Esophagus (tissue), 2 donors: ENCODE results near the gene SIX1. TPM values are rescaled to one million over a fixed set of nuclear protein-coding genes. Genes with fewer than 3 reads are reported as not detected.

Source experiments
- H3K27ac ChIP-seq, 2 donors: one replicate each; pipeline ENCODE4 v1.5.1; 2013; ENCODE audit warnings: low read depth in 2 of 2, mild to moderate bottlenecking in 2 of 2, inconsistent platforms in 1 of 2, low read length in 1 of 2, moderate library complexity in 1 of 2
- H3K27me3 ChIP-seq, 2 donors: one replicate each; pipeline ENCODE4 v1.6.1; 2013; ENCODE audit warnings: low read length in 2 of 2, control low read depth in 1 of 2, mild to moderate bottlenecking in 1 of 2; ENCODE audit not compliant: insufficient read depth in 2 of 2, control insufficient read depth in 1 of 2
- H3K36me3 ChIP-seq, 2 donors: one replicate each; pipeline ENCODE4 v1.6.1; 2013; ENCODE audit warnings: low read length in 1 of 2; ENCODE audit not compliant: control insufficient read depth in 2 of 2, insufficient read depth in 2 of 2
- H3K4me1 ChIP-seq, 2 donors: one replicate each; pipeline ENCODE4 v1.6.1; 2013; ENCODE audit warnings: low read length in 1 of 2; ENCODE audit not compliant: control insufficient read depth in 2 of 2, insufficient read depth in 2 of 2
- H3K4me3 ChIP-seq, 2 donors: one replicate each; pipeline ENCODE4 v1.5.1; 2013; ENCODE audit warnings: low read length in 2 of 2, mild to moderate bottlenecking in 2 of 2, low read depth in 1 of 2, moderate library complexity in 1 of 2
- H3K9me3 ChIP-seq, 2 donors: one replicate each; pipeline ENCODE4 v1.6.1; 2013; ENCODE audit warnings: mild to moderate bottlenecking in 2 of 2, low read depth in 1 of 2, low read length in 1 of 2, moderate library complexity in 1 of 2; ENCODE audit not compliant: control insufficient read depth in 2 of 2, insufficient read depth in 1 of 2
- WGBS, 2 donors: extraction: QIAGEN DNeasy Blood & Tissue Kit; methylation state at CpG; one replicate each; pipeline ENCODE4 v1.1.7; 2013; 5-methylcytosine and 5-hydroxymethylcytosine counted together
- polyA plus RNA-seq, 2 donors: library from polyadenylated mRNA; stranded (reverse); fragments of 200-250 nt; gene quantifications; one replicate each; pipeline ENCODE4 v1.2.3, GENCODE V29; 2013
- donor health status: healthy with polysubstance abuse.
- donor health status: Bipolar disorder and iron deficiency.

Gene SIX1
- under 1 TPM in 1 of 2 donors, not detected in 1; 0.04 TPM for polyA plus RNA-seq

GRCh38 chr14:60648934-60649874 lies at the start of gene SIX1:
Gene SIX1, minus strand, starts transcription at chr14:60649477. Its CDS starts 288 bp downstream, at chr14:60649189.
- peaks cover 0 to 3% of the 10 kb centered on the region in 2 donors for H3K9me3 ChIP-seq
- 2% methylated on average over 79 of the region's 79 CpGs for WGBS, 2 donors
- peaks cover 1 to 63% of the 10 kb centered on the region in 2 donors for H3K27me3 ChIP-seq
- peaks cover 5 to 15% of the 10 kb centered on the region in 2 donors for H3K4me1 ChIP-seq
- no peaks in the 10 kb centered on the region for H3K36me3 ChIP-seq
- no peak within 1 kb of the TSS for H3K27ac ChIP-seq
- H3K4me3 ChIP-seq, result peak within 1 kb of the TSS; percentile 50 to 54

DNA sequence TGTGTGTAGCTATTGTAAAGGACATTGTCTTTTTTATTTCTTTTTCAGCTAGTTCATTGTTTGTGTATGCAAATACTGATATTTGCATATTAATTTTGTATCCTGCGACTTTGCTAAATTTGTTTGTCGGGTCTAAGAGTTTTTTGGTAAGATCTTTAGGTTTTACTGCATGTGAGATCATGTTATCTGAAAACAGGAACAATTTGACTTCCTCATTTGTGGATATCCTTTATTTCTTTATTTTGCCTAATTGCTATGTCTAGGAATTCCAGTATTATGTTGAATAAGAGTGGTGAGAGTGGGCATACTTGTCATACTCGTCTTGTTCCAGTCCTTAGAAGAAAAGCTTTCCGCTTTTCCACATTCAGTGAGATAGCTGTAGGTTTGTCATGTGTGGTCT lies 46.0 kb upstream of the SIX1 start:
- 78 to 83% methylated on average over 4 of the region's 4 CpGs for WGBS, 2 donors
- Histone ChIP-seq H3K36me3 (no peaks in the 10 kb centered on the region), H3K27ac (no peak overlapping the region), H3K4me3 (no peak overlapping the region), H3K27me3 (no peaks in the 10 kb centered on the region), H3K4me1 (no peaks in the 10 kb centered on the region), H3K9me3 (no peaks in the 10 kb centered on the region)

- Histone ChIP-seq H3K4me1 (no peaks in the 10 kb centered on the region), H3K4me3 (no peak overlapping the region), H3K27ac (no peak overlapping the region), H3K9me3 (no peaks in the 10 kb centered on the region), H3K27me3 (no peaks in the 10 kb centered on the region), H3K36me3 (no peaks in the 10 kb centered on the region)
- 71 to 85% methylated on average over 3 of the region's 3 CpGs for WGBS, 2 donors
These were observed 42.3 kb upstream of the SIX1 start for GRCh38 chr14:60691383-60692113.

- H3K4me1 ChIP-seq, result no peaks in the 10 kb centered on the region
- H3K27ac ChIP-seq, result no peak overlapping the region
- H3K36me3 ChIP-seq, result no peaks in the 10 kb centered on the region
- H3K27me3 ChIP-seq, result no peaks in the 10 kb centered on the region
- no peaks in the 10 kb centered on the region for H3K9me3 ChIP-seq
- no peak overlapping the region for H3K4me3 ChIP-seq
These were observed 37.6 kb upstream of the SIX1 start for GRCh38 chr14:60686865-60687264.

DNA sequence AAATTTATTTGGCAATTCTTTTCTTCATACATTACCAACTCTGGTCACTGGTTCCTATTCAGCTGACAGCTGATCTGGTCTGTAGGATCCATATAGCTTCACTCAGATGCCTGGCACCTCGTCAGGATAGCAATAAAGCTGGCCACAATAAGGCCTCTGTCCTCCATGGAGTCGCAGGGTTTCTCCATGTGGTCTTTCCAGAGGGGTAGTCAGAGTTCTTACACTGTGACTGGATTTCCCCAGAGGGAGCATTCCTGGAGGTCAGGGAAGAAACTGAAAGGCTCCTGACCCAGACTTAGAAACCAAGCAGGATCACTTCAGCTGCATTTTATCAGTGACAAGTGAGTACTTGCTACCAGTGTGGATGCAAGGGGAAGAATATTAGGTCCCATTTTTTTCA lies 34.9 kb upstream of the SIX1 start:
- Histone ChIP-seq H3K4me3 (no peak overlapping the region), H3K36me3 (no peaks in the 10 kb centered on the region), H3K9me3 (no peaks in the 10 kb centered on the region), H3K4me1 (no peaks in the 10 kb centered on the region), H3K27me3 (no peaks in the 10 kb centered on the region), H3K27ac (no peak overlapping the region)
- WGBS, 2 donors, result 73 to 80% methylated on average over 2 of the region's 2 CpGs

DNA sequence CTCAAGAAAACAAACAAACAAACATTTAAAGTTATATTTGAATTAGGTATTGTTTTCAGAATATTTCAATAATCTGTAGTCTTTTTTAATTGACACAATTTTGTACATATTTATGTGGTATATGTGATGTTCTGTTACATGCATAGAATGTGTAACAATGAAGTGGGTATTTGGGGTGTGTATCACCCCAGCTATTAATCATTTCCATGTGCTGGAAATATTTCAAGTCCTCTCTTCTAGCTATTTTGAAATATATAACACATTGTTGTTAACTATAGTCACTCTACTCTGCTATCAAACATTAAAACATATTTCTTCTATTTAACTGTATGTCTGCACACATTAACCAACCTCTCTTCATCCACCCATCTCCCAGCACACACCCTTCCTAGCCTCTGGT lies 32.0 kb upstream of the SIX1 start:
- Histone ChIP-seq H3K4me3 (no peak overlapping the region), H3K36me3 (no peaks in the 10 kb centered on the region), H3K9me3 (no peaks in the 10 kb centered on the region), H3K4me1 (no peaks in the 10 kb centered on the region), H3K27ac (no peak overlapping the region), H3K27me3 (no peaks in the 10 kb centered on the region)

GRCh38 chr14:60680511-60680910 lies 31.2 kb upstream of the SIX1 start:
- 91% methylated on average over 3 of the region's 3 CpGs for WGBS, 2 donors
- Histone ChIP-seq H3K36me3 (no peaks in the 10 kb centered on the region), H3K4me3 (no peak overlapping the region), H3K9me3 (no peaks in the 10 kb centered on the region), H3K27me3 (no peaks in the 10 kb centered on the region), H3K4me1 (no peaks in the 10 kb centered on the region), H3K27ac (no peak overlapping the region)

GRCh38 chr14:60679566-60680258 lies 30.4 kb upstream of the SIX1 start:
- H3K27me3 ChIP-seq, result no peaks in the 10 kb centered on the region

GRCh38 chr14:60677701-60678100 lies 28.4 kb upstream of the SIX1 start:
- Histone ChIP-seq H3K9me3 (no peaks in the 10 kb centered on the region), H3K4me3 (no peak overlapping the region), H3K27me3 (no peaks in the 10 kb centered on the region), H3K4me1 (no peaks in the 10 kb centered on the region), H3K27ac (no peak overlapping the region), H3K36me3 (no peaks in the 10 kb centered on the region)

More at GRCh38 chr14:60679566-60680258, 30.4 kb upstream of the SIX1 start:
- H3K4me3 ChIP-seq, result no peak overlapping the region
- no peaks in the 10 kb centered on the region for H3K9me3 ChIP-seq
- H3K36me3 ChIP-seq, result no peaks in the 10 kb centered on the region
- WGBS, 2 donors, result 79 to 80% methylated on average over 4 of the region's 4 CpGs
- no peaks in the 10 kb centered on the region for H3K4me1 ChIP-seq
- H3K27ac ChIP-seq, result no peak overlapping the region
